WTC11 (cell line): Measurements from ENCODE around the gene CD276. TPM values are rescaled to one million over a fixed set of nuclear protein-coding genes. Genes with fewer than 3 reads are reported as not detected.

Experiments used
- ATAC-seq: fragments of 200-7000 bp; cut with Tn5 transposase; 2 replicates; pipeline ENCODE4 v1.10.0; 2021; ENCODE audit warnings: mild to moderate bottlenecking, moderate library complexity
- CTCF ChIA-PET: fragments of 300-600 bp; sonication (Branson Sonifier 250); formaldehyde crosslinking; loops from one replicate; lab custom pipeline; 2021; ENCODE audit warnings: antibody characterized with exemption; lab: Charles Lee
- POLR2A ChIA-PET: fragments of 350-600 bp; sonication (Branson Sonifier 250); formaldehyde crosslinking; loops from one replicate; lab custom pipeline; 2021; ENCODE audit warnings: antibody characterized with exemption; lab: Charles Lee
- DNase-seq: peaks from one replicate; pipeline ENCODE4 v3.0.0; 2021; ENCODE audit warnings: low spot score
- H3K27ac Mint-ChIP-seq: 2 replicates; pipeline ENCODE4 v1.8.0; 2021; ENCODE audit warnings: mixed read lengths
- H3K27me3 Mint-ChIP-seq: 2 replicates; pipeline ENCODE4 v1.8.0; 2021; ENCODE audit warnings: low read depth, mild to moderate bottlenecking, moderate library complexity, mixed read lengths
- H3K36me3 Mint-ChIP-seq: 2 replicates; pipeline ENCODE4 v1.8.0; 2021; ENCODE audit warnings: mixed read lengths
- H3K4me1 Mint-ChIP-seq: 2 replicates; pipeline ENCODE4 v1.8.0; 2022; ENCODE audit warnings: mixed read lengths
- H3K4me3 Mint-ChIP-seq: 2 replicates; pipeline ENCODE4 v1.8.0; 2021; ENCODE audit warnings: mild to moderate bottlenecking, moderate library complexity, mixed read lengths
- H3K9me3 Mint-ChIP-seq: 2 replicates; pipeline ENCODE4 v1.8.0; 2021; ENCODE audit warnings: mixed read lengths
- ATF6 ChIP-seq: sonication (generic); formaldehyde crosslinking; IDR thresholded peaks from 2 replicates; pipeline ENCODE4 v1.8.1; 2023; ENCODE audit warnings: mild to moderate bottlenecking, missing genetic modification reagents
- EMX1 ChIP-seq: fragments of 250-450 bp; sonication (Bioruptor Pico); IDR thresholded peaks from 2 replicates; pipeline ENCODE4 v1.8.0; 2021; ENCODE audit warnings: mild to moderate bottlenecking
- FOXP1 ChIP-seq: sonication (generic); formaldehyde crosslinking; IDR thresholded peaks from 2 replicates; pipeline ENCODE4 v1.8.0; 2022; ENCODE audit warnings: missing genetic modification reagents, mild to moderate bottlenecking, moderate library complexity, borderline replicate concordance
- GTF2I ChIP-seq: fragments of 250-450 bp; sonication (Bioruptor Pico); conservative IDR thresholded peaks from 2 replicates; pipeline ENCODE4 v1.4.0; 2021; ENCODE audit warnings: mild to moderate bottlenecking
- IRF2 ChIP-seq: sonication (generic); formaldehyde crosslinking; IDR thresholded peaks from 2 replicates; pipeline ENCODE4 v1.8.0; 2022; ENCODE audit warnings: low read depth, missing genetic modification reagents, borderline replicate concordance
- JUN ChIP-seq: sonication (generic); formaldehyde crosslinking; IDR thresholded peaks from 2 replicates; pipeline ENCODE4 v1.8.0; 2023; ENCODE audit warnings: mild to moderate bottlenecking, missing genetic modification reagents
- MXD4 ChIP-seq: fragments of 250-450 bp; sonication (Bioruptor Pico); IDR thresholded peaks from 2 replicates; pipeline ENCODE4 v1.8.0; 2021; ENCODE audit warnings: mild to moderate bottlenecking, moderate library complexity, borderline replicate concordance
- PRDM15 ChIP-seq: sonication (generic); formaldehyde crosslinking; IDR thresholded peaks from 2 replicates; pipeline ENCODE4 v1.8.0; 2022; ENCODE audit warnings: missing genetic modification reagents
- RORB ChIP-seq: fragments of 250-450 bp; sonication (Bioruptor Pico); IDR thresholded peaks from 2 replicates; pipeline ENCODE4 v1.9.0; 2021; ENCODE audit warnings: mild to moderate bottlenecking
- TEAD1 ChIP-seq: sonication (generic); formaldehyde crosslinking; IDR thresholded peaks from 2 replicates; pipeline ENCODE4 v1.8.0; 2022; ENCODE audit warnings: mild to moderate bottlenecking, missing genetic modification reagents
- TP53 ChIP-seq: sonication (generic); formaldehyde crosslinking; IDR thresholded peaks from 2 replicates; pipeline ENCODE4 v1.8.1; 2023; ENCODE audit warnings: mild to moderate bottlenecking, missing genetic modification reagents
- ZNF219 ChIP-seq: sonication (generic); formaldehyde crosslinking; IDR thresholded peaks from 2 replicates; pipeline ENCODE4 v1.8.0; 2023; ENCODE audit warnings: missing genetic modification reagents, mild to moderate bottlenecking, borderline replicate concordance
- ZNF263 ChIP-seq: sonication (generic); formaldehyde crosslinking; IDR thresholded peaks from 2 replicates; pipeline ENCODE4 v1.8.1; 2022; ENCODE audit warnings: low read depth, mild to moderate bottlenecking, moderate library complexity, missing genetic modification reagents
- ZNF317 ChIP-seq: sonication (generic); formaldehyde crosslinking; IDR thresholded peaks from 2 replicates; pipeline ENCODE4 v1.8.1; 2023; ENCODE audit warnings: low read depth, mild to moderate bottlenecking, moderate library complexity, missing genetic modification reagents, borderline replicate concordance
- ZNF396 ChIP-seq: fragments of 250-450 bp; sonication (Bioruptor Pico); IDR thresholded peaks from 2 replicates; pipeline ENCODE4 v1.8.0; 2021; ENCODE audit warnings: mild to moderate bottlenecking, moderate library complexity, borderline replicate concordance
- total RNA-seq: library from RNA; stranded (reverse); gene quantifications from 3 replicates; pipeline ENCODE4 v1.2.3, GENCODE V29; 2021
- TF ChIP-seq, protein P1 (sequence below): sonication (generic); formaldehyde crosslinking; IDR thresholded peaks from 2 replicates; pipeline ENCODE4 v1.8.0; 2023; ENCODE audit warnings: missing genetic modification reagents, mild to moderate bottlenecking, borderline replicate concordance
- TF ChIP-seq, protein P2 (sequence below): sonication (generic); formaldehyde crosslinking; IDR thresholded peaks from 2 replicates; pipeline ENCODE4 v1.8.1; 2022; ENCODE audit warnings: mild to moderate bottlenecking, moderate library complexity, missing genetic modification reagents
- TF ChIP-seq, protein P3 (sequence below): fragments of 250-450 bp; sonication (Bioruptor Pico); IDR thresholded peaks from 2 replicates; pipeline ENCODE4 v1.9.0; 2021; ENCODE audit warnings: mild to moderate bottlenecking, borderline replicate concordance
- TF ChIP-seq, protein P4 (sequence below): sonication (generic); formaldehyde crosslinking; IDR thresholded peaks from 2 replicates; pipeline ENCODE4 v1.8.0; 2023; ENCODE audit warnings: missing genetic modification reagents

The CD276 gene
- total RNA-seq, 1 experiment from 2014 or later, result 153 TPM

- TF ChIP-seq, protein P1, sequence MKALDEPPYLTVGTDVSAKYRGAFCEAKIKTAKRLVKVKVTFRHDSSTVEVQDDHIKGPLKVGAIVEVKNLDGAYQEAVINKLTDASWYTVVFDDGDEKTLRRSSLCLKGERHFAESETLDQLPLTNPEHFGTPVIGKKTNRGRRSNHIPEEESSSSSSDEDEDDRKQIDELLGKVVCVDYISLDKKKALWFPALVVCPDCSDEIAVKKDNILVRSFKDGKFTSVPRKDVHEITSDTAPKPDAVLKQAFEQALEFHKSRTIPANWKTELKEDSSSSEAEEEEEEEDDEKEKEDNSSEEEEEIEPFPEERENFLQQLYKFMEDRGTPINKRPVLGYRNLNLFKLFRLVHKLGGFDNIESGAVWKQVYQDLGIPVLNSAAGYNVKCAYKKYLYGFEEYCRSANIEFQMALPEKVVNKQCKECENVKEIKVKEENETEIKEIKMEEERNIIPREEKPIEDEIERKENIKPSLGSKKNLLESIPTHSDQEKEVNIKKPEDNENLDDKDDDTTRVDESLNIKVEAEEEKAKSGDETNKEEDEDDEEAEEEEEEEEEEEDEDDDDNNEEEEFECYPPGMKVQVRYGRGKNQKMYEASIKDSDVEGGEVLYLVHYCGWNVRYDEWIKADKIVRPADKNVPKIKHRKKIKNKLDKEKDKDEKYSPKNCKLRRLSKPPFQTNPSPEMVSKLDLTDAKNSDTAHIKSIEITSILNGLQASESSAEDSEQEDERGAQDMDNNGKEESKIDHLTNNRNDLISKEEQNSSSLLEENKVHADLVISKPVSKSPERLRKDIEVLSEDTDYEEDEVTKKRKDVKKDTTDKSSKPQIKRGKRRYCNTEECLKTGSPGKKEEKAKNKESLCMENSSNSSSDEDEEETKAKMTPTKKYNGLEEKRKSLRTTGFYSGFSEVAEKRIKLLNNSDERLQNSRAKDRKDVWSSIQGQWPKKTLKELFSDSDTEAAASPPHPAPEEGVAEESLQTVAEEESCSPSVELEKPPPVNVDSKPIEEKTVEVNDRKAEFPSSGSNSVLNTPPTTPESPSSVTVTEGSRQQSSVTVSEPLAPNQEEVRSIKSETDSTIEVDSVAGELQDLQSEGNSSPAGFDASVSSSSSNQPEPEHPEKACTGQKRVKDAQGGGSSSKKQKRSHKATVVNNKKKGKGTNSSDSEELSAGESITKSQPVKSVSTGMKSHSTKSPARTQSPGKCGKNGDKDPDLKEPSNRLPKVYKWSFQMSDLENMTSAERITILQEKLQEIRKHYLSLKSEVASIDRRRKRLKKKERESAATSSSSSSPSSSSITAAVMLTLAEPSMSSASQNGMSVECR (CRISPR knock-in tag), result no peak
- no peak for TF ChIP-seq TEAD1 (CRISPR knock-in tag)
- TF ChIP-seq TP53, result no peak
- no peak for TF ChIP-seq ZNF263 (CRISPR knock-in tag)
- TF ChIP-seq ZNF396, result no peak
- no peak for TF ChIP-seq GTF2I (CRISPR knock-in tag)
- TF ChIP-seq IRF2 (CRISPR knock-in tag), result no peak
Measured at GRCh38 chr15:73647259-73648013, 36.7 kb upstream of the CD276 start (continued).

- Mint-ChIP-seq H3K36me3 (no peaks in the 10 kb centered on the region), H3K4me3 (no peak overlapping the region), H3K9me3 (peaks cover 3% of the 10 kb centered on the region), H3K4me1 (peaks cover 4% of the 10 kb centered on the region; the same call in 1 of the 2 replicates), H3K27me3 (0 out of 2 replicates have a peak, but pooled peaks cover 3% of the 10 kb centered on the region), H3K27ac (no peak overlapping the region)
- ATAC-seq (no peak), DNase-seq (no peak)
- ChIA-PET CTCF (interaction anchor here (1.3 kb wide), 1 partner anchor 12 kb away, joined by 13 read pairs; no protein-coding TSS in a partner anchor), POLR2A (no interaction called here)
- TF ChIP-seq PRDM15 (CRISPR knock-in tag) (no peak), EMX1 (CRISPR knock-in tag) (no peak), RORB (CRISPR knock-in tag) (no peak), ZNF219 (no peak), ZNF317 (CRISPR knock-in tag) (no peak), JUN (no peak), MXD4 (no peak), ATF6 (CRISPR knock-in tag) (no peak), FOXP1 (CRISPR knock-in tag) (no peak)
- TF ChIP-seq, protein P2, sequence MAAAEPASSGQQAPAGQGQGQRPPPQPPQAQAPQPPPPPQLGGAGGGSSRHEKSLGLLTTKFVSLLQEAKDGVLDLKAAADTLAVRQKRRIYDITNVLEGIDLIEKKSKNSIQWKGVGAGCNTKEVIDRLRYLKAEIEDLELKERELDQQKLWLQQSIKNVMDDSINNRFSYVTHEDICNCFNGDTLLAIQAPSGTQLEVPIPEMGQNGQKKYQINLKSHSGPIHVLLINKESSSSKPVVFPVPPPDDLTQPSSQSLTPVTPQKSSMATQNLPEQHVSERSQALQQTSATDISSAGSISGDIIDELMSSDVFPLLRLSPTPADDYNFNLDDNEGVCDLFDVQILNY, result no peak
- TF ChIP-seq, protein P3, sequence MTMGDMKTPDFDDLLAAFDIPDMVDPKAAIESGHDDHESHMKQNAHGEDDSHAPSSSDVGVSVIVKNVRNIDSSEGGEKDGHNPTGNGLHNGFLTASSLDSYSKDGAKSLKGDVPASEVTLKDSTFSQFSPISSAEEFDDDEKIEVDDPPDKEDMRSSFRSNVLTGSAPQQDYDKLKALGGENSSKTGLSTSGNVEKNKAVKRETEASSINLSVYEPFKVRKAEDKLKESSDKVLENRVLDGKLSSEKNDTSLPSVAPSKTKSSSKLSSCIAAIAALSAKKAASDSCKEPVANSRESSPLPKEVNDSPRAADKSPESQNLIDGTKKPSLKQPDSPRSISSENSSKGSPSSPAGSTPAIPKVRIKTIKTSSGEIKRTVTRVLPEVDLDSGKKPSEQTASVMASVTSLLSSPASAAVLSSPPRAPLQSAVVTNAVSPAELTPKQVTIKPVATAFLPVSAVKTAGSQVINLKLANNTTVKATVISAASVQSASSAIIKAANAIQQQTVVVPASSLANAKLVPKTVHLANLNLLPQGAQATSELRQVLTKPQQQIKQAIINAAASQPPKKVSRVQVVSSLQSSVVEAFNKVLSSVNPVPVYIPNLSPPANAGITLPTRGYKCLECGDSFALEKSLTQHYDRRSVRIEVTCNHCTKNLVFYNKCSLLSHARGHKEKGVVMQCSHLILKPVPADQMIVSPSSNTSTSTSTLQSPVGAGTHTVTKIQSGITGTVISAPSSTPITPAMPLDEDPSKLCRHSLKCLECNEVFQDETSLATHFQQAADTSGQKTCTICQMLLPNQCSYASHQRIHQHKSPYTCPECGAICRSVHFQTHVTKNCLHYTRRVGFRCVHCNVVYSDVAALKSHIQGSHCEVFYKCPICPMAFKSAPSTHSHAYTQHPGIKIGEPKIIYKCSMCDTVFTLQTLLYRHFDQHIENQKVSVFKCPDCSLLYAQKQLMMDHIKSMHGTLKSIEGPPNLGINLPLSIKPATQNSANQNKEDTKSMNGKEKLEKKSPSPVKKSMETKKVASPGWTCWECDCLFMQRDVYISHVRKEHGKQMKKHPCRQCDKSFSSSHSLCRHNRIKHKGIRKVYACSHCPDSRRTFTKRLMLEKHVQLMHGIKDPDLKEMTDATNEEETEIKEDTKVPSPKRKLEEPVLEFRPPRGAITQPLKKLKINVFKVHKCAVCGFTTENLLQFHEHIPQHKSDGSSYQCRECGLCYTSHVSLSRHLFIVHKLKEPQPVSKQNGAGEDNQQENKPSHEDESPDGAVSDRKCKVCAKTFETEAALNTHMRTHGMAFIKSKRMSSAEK (CRISPR knock-in tag), result no peak
- TF ChIP-seq, protein P4, sequence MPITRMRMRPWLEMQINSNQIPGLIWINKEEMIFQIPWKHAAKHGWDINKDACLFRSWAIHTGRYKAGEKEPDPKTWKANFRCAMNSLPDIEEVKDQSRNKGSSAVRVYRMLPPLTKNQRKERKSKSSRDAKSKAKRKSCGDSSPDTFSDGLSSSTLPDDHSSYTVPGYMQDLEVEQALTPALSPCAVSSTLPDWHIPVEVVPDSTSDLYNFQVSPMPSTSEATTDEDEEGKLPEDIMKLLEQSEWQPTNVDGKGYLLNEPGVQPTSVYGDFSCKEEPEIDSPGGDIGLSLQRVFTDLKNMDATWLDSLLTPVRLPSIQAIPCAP (CRISPR knock-in tag), result no peak
Measured at GRCh38 chr15:73648014-73648295, 36.2 kb upstream of the CD276 start.
